ENCODE results near the gene H2AZ2.
"Not testable (repeated sequence)": the region's sequence is repeated elsewhere in the genome, so short reads cannot be mapped to it uniquely, and the experiment has no call there.

H2AZ2 gene

GRCh38 chr7:44870336-44870735, 22.4 kb upstream of the H2AZ2 start:
- not testable (repeated sequence) for DNase-seq

- DNase-seq = no peak
These were observed 19.4 kb upstream of the H2AZ2 start for GRCh38 chr7:44867073-44867995.

DNA sequence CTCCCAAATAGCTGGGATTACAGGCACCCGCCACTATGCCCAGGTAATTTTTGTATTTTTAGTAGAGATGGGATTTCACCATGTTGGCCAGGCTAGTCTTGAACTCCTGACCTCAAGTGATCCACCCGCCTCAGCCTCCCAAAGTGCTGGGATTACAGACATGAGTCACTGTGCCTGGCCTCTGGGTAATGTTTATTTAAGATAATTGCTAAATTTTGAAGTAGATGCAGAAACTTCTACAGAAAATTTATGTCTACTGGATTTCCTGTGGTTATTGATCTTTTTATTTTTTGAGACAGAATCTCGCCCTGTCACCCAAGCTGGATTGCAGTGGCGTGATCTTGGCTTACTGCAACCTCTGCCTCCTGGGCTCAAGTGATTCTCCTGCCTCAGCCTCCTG, 14.1 kb upstream of the H2AZ2 start:
- not testable (repeated sequence) for DNase-seq

GRCh38 chr7:44858161-44858560, 10.3 kb upstream of the H2AZ2 start:
- peak; percentile 13 to 38 for DNase-seq

DNA sequence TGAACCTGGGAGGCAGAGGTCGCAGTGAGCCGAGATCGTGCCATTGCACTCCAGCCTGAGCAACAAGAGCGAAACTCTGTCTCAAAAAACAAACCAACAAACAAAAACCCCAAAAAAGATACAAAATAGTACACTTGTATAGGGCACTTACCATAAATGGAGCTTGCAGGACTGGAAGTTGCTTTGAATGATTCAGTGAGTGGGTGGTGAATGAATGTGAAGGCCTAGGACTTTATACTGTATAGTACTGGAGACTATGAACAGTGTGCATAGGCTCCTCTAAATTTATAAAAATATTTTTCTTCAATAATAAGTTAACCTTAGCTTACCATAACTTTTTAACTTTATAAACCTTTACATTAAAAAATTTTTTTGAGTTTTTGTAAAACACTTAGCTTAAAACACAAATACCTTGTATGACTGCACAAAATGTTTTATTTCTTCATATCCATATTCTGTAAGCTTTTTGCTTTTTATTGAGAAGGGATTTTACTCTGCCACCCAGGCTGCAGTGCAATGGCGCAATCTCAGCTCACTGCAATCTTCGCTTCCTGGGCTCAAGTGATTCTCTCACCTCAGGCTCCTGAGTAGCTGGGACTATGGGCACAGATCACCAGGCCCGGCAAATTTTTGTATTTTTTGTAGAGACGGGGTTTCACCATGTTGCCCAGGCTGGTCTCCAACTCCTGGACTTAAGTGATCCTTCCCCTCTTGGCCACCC, 6.9 kb upstream of the H2AZ2 start:
- no peak for DNase-seq

GRCh38 chr7:44853391-44853790, 5.5 kb upstream of the H2AZ2 start:
- DNase-seq = no peak

- DNase-seq = peak; percentile 32 to 53
These were observed 4.7 kb upstream of the H2AZ2 start for GRCh38 chr7:44852590-44852989.

GRCh38 chr7:44849885-44850544, 2.1 kb upstream of the H2AZ2 start:
- no peak for DNase-seq

- DNase-seq = no peak
These were observed 1.5 kb upstream of the H2AZ2 start for GRCh38 chr7:44849259-44849884.

- DNase-seq = peak; percentile 92
These were observed 373 bp downstream of the H2AZ2 start for GRCh38 chr7:44847509-44847919.

DNA sequence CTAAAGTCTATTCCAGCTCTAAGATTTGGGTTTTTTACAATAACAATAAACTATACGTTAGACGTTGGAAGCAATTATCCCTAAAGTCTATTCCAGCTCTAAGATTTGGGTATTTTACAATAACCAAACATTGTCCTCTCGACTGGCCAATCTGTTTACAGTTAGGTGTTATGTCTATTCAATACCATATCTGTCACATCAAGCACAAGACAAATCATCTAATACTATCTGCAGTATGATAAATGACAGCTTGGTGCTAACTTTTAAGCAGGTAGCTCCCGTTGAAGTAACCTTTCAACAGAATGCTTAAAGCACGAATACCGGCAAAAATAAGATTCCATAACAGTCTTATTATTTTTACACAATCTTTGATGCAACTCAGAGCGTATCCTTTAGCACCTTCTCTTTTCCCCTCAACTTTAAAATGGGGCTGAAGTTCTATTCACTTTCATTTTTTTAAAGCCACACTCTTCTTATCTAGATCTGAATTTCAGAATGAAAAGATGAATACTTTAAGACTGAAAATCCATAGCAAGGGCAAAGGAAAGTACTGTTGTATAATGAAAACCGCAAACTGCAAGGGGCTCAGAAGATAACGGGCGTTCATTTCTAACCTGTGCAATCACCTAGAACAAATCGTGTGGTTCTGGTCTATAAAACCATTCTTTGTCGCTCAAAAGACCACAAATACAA, 925 bp downstream of the H2AZ2 start:
- DNase-seq = no peak

GRCh38 chr7:44846390-44846789, 1.5 kb downstream of the H2AZ2 start:
- DNase-seq = not testable (repeated sequence)

- peak; percentile 28 to 40 for DNase-seq
These were observed 2.4 kb downstream of the H2AZ2 start for GRCh38 chr7:44845451-44845850.

GRCh38 chr7:44843440-44843839, 4.4 kb downstream of the H2AZ2 start:
- DNase-seq = not testable (repeated sequence)

- DNase-seq = not testable (repeated sequence)
These were observed 5.2 kb downstream of the H2AZ2 start for GRCh38 chr7:44842675-44843074.

GRCh38 chr7:44838751-44839150, 9.1 kb downstream of the H2AZ2 start:
- DNase-seq = no peak

DNA sequence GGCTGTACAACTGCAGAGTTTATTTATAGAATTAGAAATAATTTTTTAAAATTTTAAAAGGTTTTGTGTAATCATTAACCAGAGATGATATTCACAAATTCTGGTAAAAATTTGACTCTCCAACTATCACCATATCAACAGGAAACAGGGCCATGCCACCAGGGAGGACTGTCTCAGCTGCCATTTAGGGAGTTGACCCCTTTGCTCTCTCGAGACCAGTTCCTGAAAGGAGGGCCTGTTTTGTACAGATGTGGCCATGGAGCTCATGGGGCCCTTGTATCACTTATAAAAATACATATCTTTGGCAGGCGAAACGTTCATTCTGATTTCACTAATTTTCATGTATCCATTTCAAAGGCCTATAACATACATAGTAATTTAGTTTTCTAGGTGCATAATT, 20.3 kb downstream of the H2AZ2 start:
- DNase-seq = no peak

DNA sequence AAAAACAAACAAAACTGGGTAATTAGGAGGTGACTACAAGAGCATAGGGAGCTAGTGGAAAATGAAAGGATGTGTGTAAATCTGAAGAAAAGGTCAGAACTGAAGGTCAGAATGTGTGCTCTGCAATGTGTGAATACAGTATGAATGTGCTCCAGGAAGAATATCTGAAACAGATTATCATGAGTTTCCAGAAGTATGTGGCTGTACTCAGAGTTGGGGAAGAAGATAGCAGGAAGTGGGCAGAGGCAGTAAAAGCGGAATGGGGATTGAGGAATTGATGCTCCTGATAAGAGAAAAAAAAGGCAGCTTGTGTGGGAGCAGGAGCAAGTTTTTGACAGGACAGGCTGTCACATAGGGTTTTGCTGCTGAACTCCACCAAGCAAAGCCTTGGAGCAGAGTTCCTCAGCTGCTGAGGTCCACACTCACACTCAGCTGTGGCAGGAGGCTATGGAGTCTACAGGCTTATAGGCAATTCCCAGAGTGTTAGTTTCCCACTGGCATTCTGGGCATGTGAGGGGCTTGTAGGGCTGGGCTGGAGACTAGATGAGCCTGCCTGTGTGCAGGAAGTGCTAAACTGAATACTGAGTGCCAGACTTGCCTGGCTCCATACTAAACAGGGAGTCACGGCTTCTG, 22.9 kb downstream of the H2AZ2 start:
- peak in 1 of 2 experiments; percentile 31 for DNase-seq

DNA sequence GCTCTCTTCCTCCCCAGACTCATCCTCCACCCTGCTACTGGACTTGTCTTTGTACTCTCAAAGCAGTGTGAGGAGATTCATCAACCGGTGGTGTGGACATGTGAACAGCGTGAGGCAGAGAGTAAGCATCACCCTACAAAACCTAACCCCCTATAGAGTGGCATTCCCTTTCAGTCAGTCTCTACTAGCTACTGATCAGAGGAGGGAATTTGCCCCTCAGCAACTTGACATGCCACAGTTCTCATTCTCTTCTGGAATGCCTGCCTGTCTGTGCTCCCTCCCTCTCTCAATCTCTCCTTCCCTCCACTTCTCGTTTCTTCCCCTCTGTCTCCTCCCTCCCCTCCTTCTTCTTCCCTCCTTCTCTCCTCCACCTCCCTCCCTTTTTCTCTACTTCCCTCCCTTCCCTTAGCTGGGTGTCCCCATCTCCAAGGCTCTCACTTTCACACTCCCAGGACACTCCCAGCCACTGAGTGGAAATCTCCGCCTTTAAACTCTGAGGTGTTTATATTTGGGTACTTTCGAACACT, 24.6 kb downstream of the H2AZ2 start:
- no peak for DNase-seq

- DNase-seq = no peak
These were observed 28.6 kb downstream of the H2AZ2 start for GRCh38 chr7:44819292-44819691.

GRCh38 chr7:44814919-44815318, 33.0 kb downstream of the H2AZ2 start:
- DNase-seq = no peak

- no peak for DNase-seq
These were observed 36.3 kb downstream of the H2AZ2 start for GRCh38 chr7:44811571-44811970.
